HepG2 (cell line): ENCODE results near the gene COPS4. TPM values are rescaled to one million over a fixed set of nuclear protein-coding genes. Genes with fewer than 3 reads are reported as not detected.

ENCODE experiments used
- ARNTL ChIP-seq: sonication (generic); formaldehyde crosslinking; IDR thresholded peaks from 2 replicates; pipeline ENCODE4 v1.4.0; 2020; ENCODE audit warnings: mild to moderate bottlenecking, missing genetic modification reagents
- CBX5 ChIP-seq: sonication (generic); formaldehyde crosslinking; IDR thresholded peaks from 2 replicates; pipeline ENCODE4 v1.4.0; 2020; ENCODE audit warnings: missing genetic modification reagents, borderline replicate concordance
- CERS6 ChIP-seq: sonication (generic); formaldehyde crosslinking; IDR thresholded peaks from 2 replicates; pipeline ENCODE4 v1.5.0; 2020; ENCODE audit warnings: missing genetic modification reagents
- CTCF ChIP-seq: sonication (generic); formaldehyde crosslinking; IDR thresholded peaks from 2 replicates; pipeline ENCODE4 v1.5.0; 2020; ENCODE audit warnings: mild to moderate bottlenecking, missing genetic modification reagents, moderate library complexity
- GABPA ChIP-seq, 2 experiments: IDR thresholded peaks; 2 replicates each; pipeline ENCODE4 v1.6.1; 2011 to 2016; ENCODE audit warnings: low read depth in 2 of 2, low read length in 1 of 2, missing biosample characterization in 1 of 2, missing genetic modification characterization in 1 of 2
- GABPB1 ChIP-seq: IDR thresholded peaks from 2 replicates; pipeline ENCODE4 v1.6.1; 2016; ENCODE audit warnings: mild to moderate bottlenecking, missing genetic modification reagents, moderate library complexity, missing compliant biosample characterization
- GTF2F1 ChIP-seq: fragments of 150-350 bp; IDR thresholded peaks from 2 replicates; pipeline ENCODE4 v1.6.1; 2014; ENCODE audit warnings: low read length
- HNRNPL ChIP-seq: fragments of 200-400 bp; formaldehyde crosslinking; IDR thresholded peaks from 2 replicates; pipeline ENCODE4 v1.6.1; 2017; ENCODE audit warnings: mild to moderate bottlenecking, low read depth, low read length
- KLF12 ChIP-seq: sonication (generic); formaldehyde crosslinking; IDR thresholded peaks from 2 replicates; pipeline ENCODE4 v1.4.0; 2020; ENCODE audit warnings: missing genetic modification reagents, borderline replicate concordance
- KLF16 ChIP-seq, 2 experiments: sonication (generic) in 1 of 2; formaldehyde crosslinking in 1 of 2; IDR thresholded peaks; 2 replicates each; pipeline versions ENCODE4 v1.6.1 to v1.8.0; 2016 to 2023; ENCODE audit warnings: missing genetic modification reagents in 2 of 2, missing compliant biosample characterization in 1 of 2
- MTERF4 ChIP-seq: sonication (generic); formaldehyde crosslinking; IDR thresholded peaks from 2 replicates; pipeline ENCODE4 v1.8.0; 2023; ENCODE audit warnings: mild to moderate bottlenecking, missing genetic modification reagents
- NFKB2 ChIP-seq: sonication (generic); formaldehyde crosslinking; IDR thresholded peaks from 2 replicates; pipeline ENCODE4 v1.4.0; 2020; ENCODE audit warnings: missing genetic modification reagents, borderline replicate concordance
- POLR2G ChIP-seq: fragments of 200-400 bp; formaldehyde crosslinking; IDR thresholded peaks from 2 replicates; pipeline ENCODE4 v1.6.1; 2018; ENCODE audit warnings: mild to moderate bottlenecking, low read depth, low read length, moderate library complexity
- RARA ChIP-seq: IDR thresholded peaks from 2 replicates; pipeline ENCODE4 v1.6.1; 2016; ENCODE audit warnings: missing genetic modification reagents, missing compliant biosample characterization
- SNAPC5 ChIP-seq: sonication (generic); formaldehyde crosslinking; IDR thresholded peaks from 2 replicates; pipeline ENCODE4 v1.8.1; 2023; ENCODE audit warnings: mild to moderate bottlenecking, missing genetic modification reagents, borderline replicate concordance
- TBP ChIP-seq: sonication (generic); formaldehyde crosslinking; IDR thresholded peaks from 2 replicates; pipeline ENCODE4 v1.5.0; 2020; ENCODE audit warnings: missing genetic modification reagents
- THAP7 ChIP-seq: sonication (generic); formaldehyde crosslinking; IDR thresholded peaks from 2 replicates; pipeline ENCODE4 v1.8.1; 2023; ENCODE audit warnings: mild to moderate bottlenecking, missing genetic modification reagents
- TRIM24 ChIP-seq: sonication (generic); formaldehyde crosslinking; IDR thresholded peaks from 2 replicates; pipeline ENCODE4 v1.8.0; 2022; ENCODE audit warnings: mild to moderate bottlenecking, missing genetic modification reagents
- ZNF260 ChIP-seq: sonication (generic); formaldehyde crosslinking; IDR thresholded peaks from 2 replicates; pipeline ENCODE4 v1.4.0; 2020; ENCODE audit warnings: missing genetic modification reagents, low read depth, mild to moderate bottlenecking, borderline replicate concordance
- ZNF580 ChIP-seq: IDR thresholded peaks from 2 replicates; pipeline ENCODE4 v1.6.1; 2016; ENCODE audit warnings: low read depth, borderline replicate concordance
- ZNF7 ChIP-seq: IDR thresholded peaks from 2 replicates; pipeline ENCODE4 v1.6.1; 2016; ENCODE audit warnings: missing biosample characterization, missing genetic modification reagents
- ZNF775 ChIP-seq: sonication (generic); formaldehyde crosslinking; IDR thresholded peaks from 2 replicates; pipeline ENCODE4 v1.4.0; 2020; ENCODE audit warnings: missing genetic modification reagents, mild to moderate bottlenecking, moderate library complexity, borderline replicate concordance
- ZSCAN12 ChIP-seq: sonication (generic); formaldehyde crosslinking; IDR thresholded peaks from 2 replicates; pipeline ENCODE4 v1.9.0; 2021; ENCODE audit warnings: mild to moderate bottlenecking, missing genetic modification reagents
- polyA plus RNA-seq, 8 experiments: library from polyadenylated mRNA; depleted of rRNA in 3 of 8; stranded (reverse) in 7 of 8; unstranded in 1 of 8; fragments of >200 nt; fragmentation: Illumina TruSeq in 4 of 8; extraction: Trizol in 4 of 8; gene quantifications; 2 replicates each; pipeline versions ENCODE4 v1.2.1 to v1.2.3, GENCODE V29; 2011 to 2016; ENCODE audit warnings: low read depth in 4 of 8, missing spikeins in 1 of 8, mixed read lengths in 1 of 8; ENCODE audit not compliant: insufficient read depth in 1 of 8
- total RNA-seq, 5 experiments: library from RNA; depleted of rRNA; stranded (reverse); fragments of >200 nt; fragmentation: Illumina TruSeq; extraction: Trizol; gene quantifications; 2 replicates each; pipeline ENCODE4 v1.2.3, GENCODE V29; 2016; ENCODE audit warnings: low read depth in 1 of 5

The COPS4 gene
- total and polyA plus RNA-seq, 2 of the 13 experiments (the other 11 are each of a cell fraction or from before 2014, with no cell fraction given): 28.8 to 52.5 TPM

- TF ChIP-seq ZSCAN12 (no peak), ZNF580 (CRISPR knock-in tag) (peak; percentile 88), TRIM24 (no peak), NFKB2 (0 out of 2 replicates have a peak, but pooled peaks have one; percentile 56), KLF12 (CRISPR knock-in tag) (no peak), POLR2G (peak; percentile 86), KLF16 (CRISPR knock-in tag; IDR thresholded peaks at IDR 0.05) (peak in 1 of 2 experiments; percentile 92; a peak in 2 of 4 replicates), THAP7 (0 out of 2 replicates have a peak, but pooled peaks have one; percentile 52), SNAPC5 (CRISPR knock-in tag) (no peak), CERS6 (CRISPR knock-in tag) (no peak), ZNF260 (CRISPR knock-in tag) (no peak), CBX5 (CRISPR knock-in tag) (no peak; the same call in none of the 2 replicates), MTERF4 (CRISPR knock-in tag) (no peak; the same call in 1 of the 2 replicates), ARNTL (peak; percentile 90), ZNF7 (CRISPR knock-in tag) (no peak), CTCF (CRISPR knock-in tag) (no peak; the same call in 1 of the 2 replicates), GABPB1 (CRISPR knock-in tag) (peak; percentile 90), RARA (peak; percentile 29), HNRNPL (0 out of 2 replicates have a peak, but pooled peaks have one; percentile 29), TBP (CRISPR knock-in tag) (no peak), ZNF775 (CRISPR knock-in tag) (0 out of 2 replicates have a peak, but pooled peaks have one; percentile 48), GABPA (IDR thresholded peaks at IDR 0.05; ENCODE audit: low read depth, low read length) (peak; percentile 27; the same call in 1 of the 2 replicates), GABPA (CRISPR knock-in tag; IDR thresholded peaks at IDR 0.05; ENCODE audit: low read depth) (peak; percentile 90), GTF2F1 (peak; percentile 80; the same call in 1 of the 2 replicates)
Measured at GRCh38 chr4:83034630-83035494, at the start of gene COPS4 (continued).
